Measurements from ENCODE around the gene TRIM56. TPM values are rescaled to one million over a fixed set of nuclear protein-coding genes. Genes with fewer than 3 reads are reported as not detected.

Gene TRIM56
- total RNA-seq, 1 experiment from 2014 or later, result 23.1 TPM

GRCh38 chr7:101125989-101126650 is 40.8 kb downstream of the TRIM56 start:
- peaks cover 44% of the 10 kb centered on the region for H3K4me1 Mint-ChIP-seq
- no peak for DNase-seq (ENCODE audit: low spot score)
- ChIA-PET POLR2A (no interaction called here), CTCF (interaction anchor here (0.6 to 4.9 kb wide), 16 partner anchors 9 to 160 kb away, joined by 3 to 42 read pairs (median 4); partner anchors contain the start of genes MOGAT3, TRIM56, VGF and ZNHIT1)
- TF ChIP-seq USF2 (CRISPR knock-in tag; IDR thresholded peaks at IDR 0.05) (peak; percentile 40; the same call in 1 of the 2 replicates), ZNF532 (CRISPR knock-in tag; IDR thresholded peaks at IDR 0.05; ENCODE audit: borderline replicate concordance) (no peak), GABPB1 (CRISPR knock-in tag; IDR thresholded peaks at IDR 0.05) (peak; percentile 39; the same call in 1 of the 2 replicates)
- peaks cover 7% of the 10 kb centered on the region for H3K9me3 Mint-ChIP-seq
- no peak for ATAC-seq
- H3K27ac Mint-ChIP-seq, result no peak overlapping the region
- peaks cover 17% of the 10 kb centered on the region for H3K27me3 Mint-ChIP-seq (ENCODE audit: low read depth)
- H3K4me3 Mint-ChIP-seq, result no peak overlapping the region
- H3K36me3 Mint-ChIP-seq, result peaks cover 5% of the 10 kb centered on the region

- peak within 1 kb of the TSS; percentile 32 for H3K4me3 Mint-ChIP-seq
- POLR2A ChIA-PET, result no interaction called here
- H3K4me1 Mint-ChIP-seq, result peaks cover 40% of the 10 kb centered on the region
- CTCF ChIA-PET, result interaction anchor here (0.6 to 4.9 kb wide), 20 partner anchors 8 to 182 kb away, joined by 3 to 42 read pairs (median 4); partner anchors contain the start of genes MOGAT3, TRIM56, VGF and ZNHIT1
- H3K27me3 Mint-ChIP-seq (ENCODE audit: low read depth), result peaks cover 17% of the 10 kb centered on the region
- H3K36me3 Mint-ChIP-seq, result peaks cover 5% of the 10 kb centered on the region
- DNase-seq (ENCODE audit: low spot score) (peak; percentile 61), ATAC-seq (peak; percentile 83)
- peaks cover 7% of the 10 kb centered on the region for H3K9me3 Mint-ChIP-seq
- no peak within 1 kb of the TSS for H3K27ac Mint-ChIP-seq
- TF ChIP-seq CREB1 (CRISPR knock-in tag; IDR thresholded peaks at IDR 0.05) (no peak), TEAD1 (CRISPR knock-in tag; IDR thresholded peaks at IDR 0.05) (peak; percentile 51; the same call in 1 of the 2 replicates), E2F1 (CRISPR knock-in tag; IDR thresholded peaks at IDR 0.05) (no peak), ZNF425 (CRISPR knock-in tag; conservative IDR thresholded peaks at IDR 0.05) (no peak), CBFB (CRISPR knock-in tag; IDR thresholded peaks at IDR 0.05; ENCODE audit: low read depth) (no peak), TP53 (CRISPR knock-in tag; IDR thresholded peaks at IDR 0.05) (no peak), ESRRA (CRISPR knock-in tag; IDR thresholded peaks at IDR 0.05; ENCODE audit: borderline replicate concordance) (no peak), MAX (CRISPR knock-in tag; IDR thresholded peaks at IDR 0.05) (peak; percentile 34), ATF3 (CRISPR knock-in tag; conservative IDR thresholded peaks at IDR 0.05) (no peak), MLX (CRISPR knock-in tag; IDR thresholded peaks at IDR 0.05) (no peak), NR3C1 (CRISPR knock-in tag; conservative IDR thresholded peaks at IDR 0.05; ENCODE audit: low read depth) (no peak), ZSCAN18 (CRISPR knock-in tag; IDR thresholded peaks at IDR 0.05) (no peak), SMAD3 (CRISPR knock-in tag; IDR thresholded peaks at IDR 0.05; ENCODE audit: borderline replicate concordance) (no peak), EMX1 (CRISPR knock-in tag; IDR thresholded peaks at IDR 0.05) (no peak), SOX15 (CRISPR knock-in tag; IDR thresholded peaks at IDR 0.05) (no peak), NR1H2 (CRISPR knock-in tag; IDR thresholded peaks at IDR 0.05) (no peak)
Measured at GRCh38 chr7:101126651-101127459, 41.6 kb downstream of the TRIM56 start, which contains the start of gene SERPINE1. Gene SERPINE1 (plus strand): TSS chr7:101127104. CDS start chr7:101128394, 1,290 bp downstream.
